GM13977 (cell line): Measurements from ENCODE around the gene COL7A1.

Source experiments
- DNase-seq: peaks from one replicate; pipeline ENCODE4 v3.0.0; 2012; ENCODE audit warnings: low spot score
- in situ Hi-C: fragments of 300-500 bp; cut with MboI; formaldehyde crosslinking; loops from one replicate; pipeline ENCODE4 v1.12.0; 2022; ENCODE audit warnings: low sequenced_read_pairs, low pct_unique_long_range_greater_than_20kb, mixed read lengths, inconsistent platforms; ENCODE audit not compliant: unreplicated experiment
- TF ChIP-seq, protein P1 (sequence below): IDR thresholded peaks from 2 replicates; pipeline ENCODE4 v1.5.1; 2012; ENCODE audit warnings: mild to moderate bottlenecking, control low read depth; ENCODE audit not compliant: insufficient read depth; ENCODE audit errors: extremely low read depth, missing control alignments

Gene COL7A1

DNA sequence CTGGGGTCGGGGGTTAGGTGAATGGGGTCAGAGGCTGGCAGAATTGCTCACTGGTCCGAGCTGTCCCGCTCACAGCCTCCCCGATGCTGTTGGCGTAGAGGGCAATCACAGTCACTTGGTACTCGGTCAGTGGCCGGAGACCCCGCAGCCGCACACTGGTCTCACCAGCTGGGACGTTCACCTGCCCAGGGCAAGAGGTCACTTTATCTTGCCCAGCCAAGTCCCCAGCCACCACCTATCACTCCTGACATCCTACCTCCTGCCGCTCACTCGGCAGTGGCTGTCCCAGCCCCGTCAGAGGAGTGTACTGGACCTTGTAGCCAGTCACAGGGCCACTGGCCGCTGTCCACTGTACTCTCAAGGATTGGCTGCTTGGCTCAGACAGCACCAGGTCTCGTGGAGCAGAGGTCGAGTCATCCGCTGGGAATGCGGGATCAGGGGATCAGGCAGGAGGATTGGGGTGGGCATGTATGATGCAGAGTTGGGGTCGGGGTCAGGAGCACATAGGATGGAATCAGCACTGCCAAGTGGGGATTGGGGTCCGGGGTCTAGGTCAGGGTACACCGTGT is 2.5 kb downstream of the COL7A1 start:
- in situ Hi-C loops = no loop called here
- TF ChIP-seq, protein P1, sequence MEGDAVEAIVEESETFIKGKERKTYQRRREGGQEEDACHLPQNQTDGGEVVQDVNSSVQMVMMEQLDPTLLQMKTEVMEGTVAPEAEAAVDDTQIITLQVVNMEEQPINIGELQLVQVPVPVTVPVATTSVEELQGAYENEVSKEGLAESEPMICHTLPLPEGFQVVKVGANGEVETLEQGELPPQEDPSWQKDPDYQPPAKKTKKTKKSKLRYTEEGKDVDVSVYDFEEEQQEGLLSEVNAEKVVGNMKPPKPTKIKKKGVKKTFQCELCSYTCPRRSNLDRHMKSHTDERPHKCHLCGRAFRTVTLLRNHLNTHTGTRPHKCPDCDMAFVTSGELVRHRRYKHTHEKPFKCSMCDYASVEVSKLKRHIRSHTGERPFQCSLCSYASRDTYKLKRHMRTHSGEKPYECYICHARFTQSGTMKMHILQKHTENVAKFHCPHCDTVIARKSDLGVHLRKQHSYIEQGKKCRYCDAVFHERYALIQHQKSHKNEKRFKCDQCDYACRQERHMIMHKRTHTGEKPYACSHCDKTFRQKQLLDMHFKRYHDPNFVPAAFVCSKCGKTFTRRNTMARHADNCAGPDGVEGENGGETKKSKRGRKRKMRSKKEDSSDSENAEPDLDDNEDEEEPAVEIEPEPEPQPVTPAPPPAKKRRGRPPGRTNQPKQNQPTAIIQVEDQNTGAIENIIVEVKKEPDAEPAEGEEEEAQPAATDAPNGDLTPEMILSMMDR = no peak
- DNase-seq = no peak

DNA sequence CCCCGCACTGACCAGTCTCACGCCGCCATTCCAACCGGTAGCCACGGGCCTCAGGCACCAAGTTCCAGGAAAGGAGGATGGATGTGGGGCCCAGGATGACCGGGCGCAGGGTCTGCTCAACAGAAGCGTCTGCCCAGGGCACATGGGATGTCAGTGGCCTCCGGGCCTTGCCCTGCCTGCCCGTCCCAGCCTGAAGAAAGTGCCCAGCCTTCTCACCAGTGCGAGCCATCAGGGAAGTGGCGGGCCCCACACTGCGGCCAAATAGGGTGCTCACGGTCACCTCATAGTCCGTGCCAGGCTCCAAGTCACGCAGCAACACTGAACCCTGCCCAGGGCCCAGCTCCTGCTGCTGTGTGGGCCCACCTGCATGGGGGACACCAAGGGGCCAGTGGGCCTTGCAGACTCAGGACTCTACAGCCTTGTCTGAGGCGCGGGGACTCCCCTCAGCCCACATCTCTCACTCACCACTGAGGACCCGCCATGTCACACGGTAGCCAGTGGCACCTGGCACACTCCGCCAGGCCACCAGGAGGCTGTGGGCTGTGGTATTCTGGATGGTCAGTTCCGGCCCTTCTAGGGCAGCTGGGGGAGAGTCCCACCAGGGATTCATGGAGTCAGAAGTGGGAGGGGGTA is 3.1 kb downstream of the COL7A1 start:
- DNase-seq = no peak
- TF ChIP-seq, protein P1 = no peak
- in situ Hi-C loops = no loop called here

GRCh38 chr3:48591436-48591835 is 3.7 kb downstream of the COL7A1 start:
- TF ChIP-seq, protein P1 = no peak
- in situ Hi-C loops = no loop called here
- no peak for DNase-seq

DNA sequence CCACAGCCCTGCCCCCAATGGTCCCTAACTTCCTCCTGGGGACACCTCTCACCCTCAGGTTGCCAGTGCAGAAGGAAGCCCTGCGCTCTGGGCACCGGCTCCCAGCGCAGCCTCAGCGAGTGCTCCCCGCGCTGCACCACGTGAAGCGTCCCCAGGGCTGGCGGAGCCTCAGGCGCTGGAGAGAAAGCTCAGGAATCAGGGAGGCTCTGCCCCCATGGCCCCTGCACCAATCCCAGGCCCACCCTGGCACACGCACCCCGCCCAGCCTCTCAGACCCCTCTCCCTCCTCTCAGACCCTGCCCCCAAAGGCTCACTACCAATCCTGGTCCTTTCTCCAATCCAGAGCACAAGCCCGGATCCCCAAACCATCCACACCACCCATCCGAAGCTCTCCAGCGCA is 6.9 kb downstream of the COL7A1 start:
- TF ChIP-seq, protein P1 = no peak
- in situ Hi-C loops = no loop called here
- no peak for DNase-seq

- no peak for DNase-seq
- TF ChIP-seq, protein P1 = no peak
- in situ Hi-C loops = no loop called here
Observed at GRCh38 chr3:48587686-48588085, 7.4 kb downstream of the COL7A1 start.

DNA sequence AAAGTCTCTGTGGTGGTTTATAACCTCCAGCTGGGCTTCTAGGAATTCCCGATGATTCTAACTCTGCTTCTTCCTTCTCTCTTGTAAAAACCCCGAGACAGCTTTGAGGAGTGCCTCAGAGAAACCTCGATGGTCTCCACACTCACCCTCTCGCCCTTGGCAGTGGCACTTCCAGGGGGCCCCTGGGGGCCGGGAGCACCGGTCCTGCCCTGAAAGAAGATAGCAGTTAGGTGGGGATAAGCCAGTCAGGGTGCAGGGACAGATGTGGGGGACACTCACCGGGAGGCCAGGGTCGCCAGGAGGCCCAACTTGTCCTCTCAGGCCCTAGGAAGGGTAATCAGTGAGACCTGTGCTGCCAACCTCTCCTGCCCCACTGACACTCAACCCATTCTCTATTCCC is 9.7 kb downstream of the COL7A1 start:
- TF ChIP-seq, protein P1 = no peak
- DNase-seq = no peak
- in situ Hi-C loops = no loop called here
